K562 (cell line): ENCODE measurements around the gene CFAP157. TPM values are rescaled to one million over a fixed set of nuclear protein-coding genes. Genes with fewer than 3 reads are reported as not detected.

Experiments
- AFF1 ChIP-seq, 2 experiments: fragments of 450-650 bp; IDR thresholded peaks; 2 replicates each; pipeline ENCODE4 v1.6.1; 2018; ENCODE audit warnings: mild to moderate bottlenecking in 2 of 2, low read depth in 1 of 2; ENCODE audit not compliant: partially characterized antibody in 2 of 2
- CBFB ChIP-seq: sonication (generic); formaldehyde crosslinking; IDR thresholded peaks from 2 replicates; pipeline ENCODE4 v1.4.0; 2020; ENCODE audit warnings: mild to moderate bottlenecking, missing genetic modification reagents
- CREB3L1 ChIP-seq: fragments of 450-650 bp; IDR thresholded peaks from 2 replicates; pipeline ENCODE4 v1.6.1; 2014; ENCODE audit warnings: low read depth, mild to moderate bottlenecking, moderate library complexity, borderline replicate concordance
- ESRRA ChIP-seq: fragments of 450-650 bp; IDR thresholded peaks from 2 replicates; pipeline ENCODE4 v1.6.1; 2014; ENCODE audit warnings: low read depth, mild to moderate bottlenecking, moderate library complexity, borderline replicate concordance
- HMGXB4 ChIP-seq: sonication (generic); formaldehyde crosslinking; IDR thresholded peaks from 2 replicates; pipeline ENCODE4 v1.8.1; 2023; ENCODE audit warnings: mild to moderate bottlenecking, missing genetic modification reagents
- MEF2A ChIP-seq: IDR thresholded peaks from 2 replicates; pipeline ENCODE4 v1.6.1; 2011; ENCODE audit warnings: low read depth, mild to moderate bottlenecking, low read length, moderate library complexity; ENCODE audit not compliant: control insufficient read depth
- NR2C1 ChIP-seq, 2 experiments: fragments of 450-650 bp; IDR thresholded peaks; 2 replicates each; pipeline ENCODE4 v1.6.1; 2017; ENCODE audit warnings: mild to moderate bottlenecking in 2 of 2, antibody characterized with exemption in 1 of 2, inconsistent platforms in 1 of 2, missing compliant biosample characterization in 1 of 2, missing genetic modification characterization in 1 of 2
- PKNOX1 ChIP-seq: fragments of 450-650 bp; IDR thresholded peaks from 2 replicates; pipeline ENCODE4 v1.6.1; 2016
- POU5F1 ChIP-seq: fragments of 150-350 bp; IDR thresholded peaks from 2 replicates; pipeline ENCODE4 v1.6.1; 2014; ENCODE audit warnings: borderline replicate concordance, low read length, low read depth, mild to moderate bottlenecking; ENCODE audit not compliant: partially characterized antibody
- SREBF2 ChIP-seq: sonication (generic); formaldehyde crosslinking; IDR thresholded peaks from 2 replicates; pipeline ENCODE4 v1.4.0; 2020; ENCODE audit warnings: mild to moderate bottlenecking, missing genetic modification reagents
- TAF7 ChIP-seq: fragments of 450-650 bp; IDR thresholded peaks from 2 replicates; pipeline ENCODE4 v1.6.1; 2016; ENCODE audit warnings: missing genetic modification characterization, missing compliant biosample characterization
- XRCC4 ChIP-seq: IDR thresholded peaks from one replicate; pipeline ENCODE4 v1.6.1; 2011; ENCODE audit not compliant: insufficient read depth, insufficient read length; ENCODE audit errors: extremely low read depth
- ZBTB2 ChIP-seq: fragments of 450-650 bp; IDR thresholded peaks from 2 replicates; pipeline ENCODE4 v1.6.1; 2016; ENCODE audit warnings: antibody characterized with exemption
- ZFP1 ChIP-seq: fragments of 450-650 bp; formaldehyde crosslinking; IDR thresholded peaks from 2 replicates; pipeline ENCODE4 v1.4.0; 2020; ENCODE audit warnings: mild to moderate bottlenecking, mixed read lengths
- ZFPM2 ChIP-seq: fragments of 250-450 bp; sonication (Bioruptor Pico); IDR thresholded peaks from 2 replicates; pipeline ENCODE4 v1.5.1; 2022; ENCODE audit warnings: mild to moderate bottlenecking
- ZKSCAN1 ChIP-seq: fragments of 150-350 bp; IDR thresholded peaks from 2 replicates; pipeline ENCODE4 v1.6.1; 2016; ENCODE audit warnings: low read depth, low read length
- ZNF551 ChIP-seq: fragments of 250-450 bp; sonication (Bioruptor Pico); IDR thresholded peaks from 2 replicates; pipeline ENCODE4 v1.5.0; 2021; ENCODE audit warnings: mild to moderate bottlenecking, moderate library complexity
- polyA plus RNA-seq, 8 experiments: library from polyadenylated mRNA; depleted of rRNA in 4 of 8; stranded (reverse) in 5 of 8; unstranded in 3 of 8; fragments of >200 nt; fragmentation: Nextera tagmentation in 2 of 8; fragmentation: Illumina TruSeq in 1 of 8; extraction: Ambion mirVana in 2 of 8; extraction: Trizol in 1 of 8; gene quantifications; 2 replicates each; pipeline versions ENCODE4 v1.2.1 to v1.2.3, GENCODE V29; 2011 to 2014; ENCODE audit warnings: inconsistent platforms in 1 of 8, missing spikeins in 1 of 8
- total RNA-seq, 7 experiments: library from RNA; depleted of rRNA in 6 of 7; stranded (reverse); fragments of >200 nt in 6 of 7; fragmentation: Illumina TruSeq in 2 of 7; extraction: Trizol in 2 of 7; gene quantifications; 2 replicates each; pipeline versions ENCODE4 v1.2.1 to v1.2.3, GENCODE V29; 2011 to 2021; ENCODE audit warnings: low replicate concordance in 1 of 7

The CFAP157 gene
- total and polyA plus RNA-seq, 9 of the 15 experiments (the other 6 are each of a cell fraction or from before 2014, with no cell fraction given) = 0.03 TPM; not detected in 8

- TF ChIP-seq ESRRA (peak; percentile 56), NR2C1 (IDR thresholded peaks at IDR 0.05) (no peak), NR2C1 (tag; IDR thresholded peaks at IDR 0.05) (peak; percentile 49), XRCC4 (no peak), HMGXB4 (CRISPR knock-in tag) (no peak), MEF2A (no peak), ZFP1 (CRISPR knock-in tag) (no peak), AFF1 (IDR thresholded peaks at IDR 0.05; ENCODE audit: low read depth in 1 of 2, partially characterized antibody in 2 of 2) (no peak), POU5F1 (no peak), CREB3L1 (0 out of 2 replicates have a peak, but pooled peaks have one; percentile 44), PKNOX1 (peak; percentile 89), CBFB (CRISPR knock-in tag) (no peak), SREBF2 (no peak), ZKSCAN1 (0 out of 2 replicates have a peak, but pooled peaks have one; percentile 8), TAF7 (no peak), ZNF551 (CRISPR knock-in tag) (no peak), ZBTB2 (no peak), ZFPM2 (CRISPR knock-in tag) (no peak)
These were observed 8.9 kb downstream of the CFAP157 start, which contains the start of the genes PTRH1 and TTC16 (continued) for GRCh38 chr9:127715470-127716337.
